ENCODE measurements around the gene FCSK.

- TF ChIP-seq CTCF (IDR thresholded peaks at IDR 0.05; ENCODE audit: poor library complexity) (no peak), EZH2phosphoT487 (IDR thresholded peaks at IDR 0.05; ENCODE audit: low read depth, severe bottlenecking, unreplicated experiment) (no peak)
These were observed 42.1 kb downstream of the FCSK start for GRCh38 chr16:70496513-70496912.

Measured in hepatocyte (in vitro differentiated cells).